ENCODE data around the gene CNKSR2. TPM values are rescaled to one million over a fixed set of nuclear protein-coding genes. Genes with fewer than 3 reads are reported as not detected.

The CNKSR2 gene
- total and polyA plus RNA-seq, 4 donors: 0.55 to 3.3 (median 2.0) TPM

GRCh38 chrX:21503593-21503992 is 129.4 kb downstream of the CNKSR2 start:
- Histone ChIP-seq H3K9ac (ENCODE audit: low read depth in 1 of 2, low read length in 2 of 2) (no peak overlapping the region), H3K4me3 (ENCODE audit: low read depth in 1 of 3, low read length in 3 of 3) (no peak overlapping the region), H3K9me3 (ENCODE audit: control insufficient read depth in 4 of 4, low read length in 3 of 4) (no peaks in the 10 kb centered on the region), H3K4me1 (ENCODE audit: control insufficient read depth in 4 of 4, insufficient read depth in 4 of 4, low read length in 3 of 4) (no peaks in the 10 kb centered on the region), H3K36me3 (ENCODE audit: control insufficient read depth in 4 of 4, insufficient read depth in 3 of 4, low read depth in 1 of 4, low read length in 3 of 4) (no peaks in the 10 kb centered on the region), H3K27ac (ENCODE audit: low read depth in 1 of 2, low read length in 2 of 2) (no peak overlapping the region), H3K27me3 (ENCODE audit: control insufficient read depth in 4 of 4, insufficient read depth in 4 of 4, low read length in 3 of 4) (no peaks in the 10 kb centered on the region)
- WGBS: 93% methylated on average over 3 of the region's 3 CpGs
- TF ChIP-seq MAX (IDR thresholded peaks at IDR 0.05): no peak
- TF ChIP-seq RAD21 (IDR thresholded peaks at IDR 0.05): no peak
- no peak for TF ChIP-seq SP1 (IDR thresholded peaks at IDR 0.05)
- DNase-seq (ENCODE audit: low spot score): no peak

GRCh38 chrX:21509912-21510311 is 135.7 kb downstream of the CNKSR2 start:
- DNase-seq (ENCODE audit: low spot score): no peak
- TF ChIP-seq EGR1 (IDR thresholded peaks at IDR 0.05; ENCODE audit: low read depth in 2 of 2) (no peak), RXRA (IDR thresholded peaks at IDR 0.05) (no peak), ATF3 (IDR thresholded peaks at IDR 0.05) (no peak), GABPA (IDR thresholded peaks at IDR 0.05 in 1 of 2, conservative IDR thresholded peaks at IDR 0.05 in 1 of 2) (no peak), REST (IDR thresholded peaks at IDR 0.05) (no peak), RAD21 (IDR thresholded peaks at IDR 0.05) (no peak), TAF1 (conservative IDR thresholded peaks at IDR 0.05) (no peak), CTCF (IDR thresholded peaks at IDR 0.05; ENCODE audit: low read depth, low read length, missing input control) (no peak), SP1 (IDR thresholded peaks at IDR 0.05) (no peak), MAX (IDR thresholded peaks at IDR 0.05) (no peak), JUND (IDR thresholded peaks at IDR 0.05) (no peak), FOXA2 (IDR thresholded peaks at IDR 0.05) (no peak), FOXA1 (IDR thresholded peaks at IDR 0.05) (no peak), ZBTB33 (IDR thresholded peaks at IDR 0.05) (no peak), HNF4G (IDR thresholded peaks at IDR 0.05) (no peak), YY1 (IDR thresholded peaks at IDR 0.05) (no peak), HNF4A (conservative IDR thresholded peaks at IDR 0.05) (no peak), NR2F2 (IDR thresholded peaks at IDR 0.05) (no peak)
- Histone ChIP-seq H3K36me3 (ENCODE audit: control insufficient read depth in 4 of 4, insufficient read depth in 3 of 4, low read depth in 1 of 4, low read length in 3 of 4) (no peaks in the 10 kb centered on the region), H3K27ac (ENCODE audit: low read depth in 1 of 2, low read length in 2 of 2) (no peak overlapping the region), H3K4me3 (ENCODE audit: low read depth in 1 of 3, low read length in 3 of 3) (no peak overlapping the region), H3K9me3 (ENCODE audit: control insufficient read depth in 4 of 4, low read length in 3 of 4) (no peaks in the 10 kb centered on the region), H3K27me3 (ENCODE audit: control insufficient read depth in 4 of 4, insufficient read depth in 4 of 4, low read length in 3 of 4) (no peaks in the 10 kb centered on the region), H3K9ac (ENCODE audit: low read depth in 1 of 2, low read length in 2 of 2) (no peak overlapping the region), H3K4me1 (ENCODE audit: control insufficient read depth in 4 of 4, insufficient read depth in 4 of 4, low read length in 3 of 4) (no peaks in the 10 kb centered on the region)
